HepG2 (cell line): Measurements from ENCODE around the gene NIT2. TPM values are rescaled to one million over a fixed set of nuclear protein-coding genes. Genes with fewer than 3 reads are reported as not detected.

Source experiments
- ATF2 ChIP-seq: sonication (generic); formaldehyde crosslinking; IDR thresholded peaks from 2 replicates; pipeline ENCODE4 v1.4.0; 2020; ENCODE audit warnings: missing genetic modification reagents
- E2F5 ChIP-seq: sonication (generic); formaldehyde crosslinking; conservative IDR thresholded peaks from 2 replicates; pipeline ENCODE4 v1.4.0; 2020; ENCODE audit warnings: missing genetic modification reagents
- HDAC1 ChIP-seq: sonication (generic); formaldehyde crosslinking; IDR thresholded peaks from 2 replicates; pipeline ENCODE4 v1.5.1; 2020; ENCODE audit warnings: mild to moderate bottlenecking, missing genetic modification reagents
- MAFK ChIP-seq, 2 experiments: IDR thresholded peaks in 1 of 2; conservative IDR thresholded peaks in 1 of 2; 2 replicates each; pipeline ENCODE4 v1.6.1; 2011; ENCODE audit warnings: improper control_type of control experiment in 2 of 2, low read length in 2 of 2
- MLLT10 ChIP-seq: sonication (generic); formaldehyde crosslinking; IDR thresholded peaks from 2 replicates; pipeline ENCODE4 v1.4.0; 2020; ENCODE audit warnings: missing genetic modification reagents
- NFYB ChIP-seq: sonication (generic); formaldehyde crosslinking; IDR thresholded peaks from 2 replicates; pipeline ENCODE4 v1.4.0; 2020; ENCODE audit warnings: missing genetic modification reagents
- RAD21 ChIP-seq: fragments of 450-650 bp; formaldehyde crosslinking; IDR thresholded peaks from 2 replicates; pipeline ENCODE4 v1.5.0; 2020; ENCODE audit warnings: mild to moderate bottlenecking
- RARA ChIP-seq: IDR thresholded peaks from 2 replicates; pipeline ENCODE4 v1.6.1; 2016; ENCODE audit warnings: missing genetic modification reagents, missing compliant biosample characterization
- RBFOX2 ChIP-seq: fragments of 200-400 bp; formaldehyde crosslinking; IDR thresholded peaks from 2 replicates; pipeline ENCODE4 v1.6.1; 2017; ENCODE audit warnings: low read depth, mild to moderate bottlenecking, low read length
- REXO4 ChIP-seq: sonication (generic); formaldehyde crosslinking; IDR thresholded peaks from 2 replicates; pipeline ENCODE4 v1.8.0; 2022; ENCODE audit warnings: missing genetic modification reagents, mild to moderate bottlenecking, borderline replicate concordance
- SOX5 ChIP-seq: IDR thresholded peaks from 2 replicates; pipeline ENCODE4 v1.6.1; 2016; ENCODE audit warnings: borderline replicate concordance
- SP4 ChIP-seq: sonication (generic); formaldehyde crosslinking; IDR thresholded peaks from 2 replicates; pipeline ENCODE4 v1.8.1; 2023; ENCODE audit warnings: mild to moderate bottlenecking, missing genetic modification reagents
- XBP1 ChIP-seq: sonication (generic); formaldehyde crosslinking; IDR thresholded peaks from 2 replicates; pipeline ENCODE4 v1.5.0; 2020; ENCODE audit warnings: missing genetic modification reagents
- ZBTB39 ChIP-seq: sonication (generic); formaldehyde crosslinking; IDR thresholded peaks from 2 replicates; pipeline ENCODE4 v1.5.0; 2020; ENCODE audit warnings: missing genetic modification reagents
- ZNF24 ChIP-seq: fragments of 450-650 bp; IDR thresholded peaks from 2 replicates; pipeline ENCODE4 v1.6.1; 2017; ENCODE audit warnings: antibody characterized with exemption, mild to moderate bottlenecking
- ZNF274 ChIP-seq: sonication (generic); formaldehyde crosslinking; IDR thresholded peaks from 2 replicates; pipeline ENCODE4 v1.5.1; 2020; ENCODE audit warnings: mild to moderate bottlenecking, missing genetic modification reagents
- ZNF329 ChIP-seq: sonication (generic); formaldehyde crosslinking; IDR thresholded peaks from 2 replicates; pipeline ENCODE4 v1.9.0; 2021; ENCODE audit warnings: low read depth, mild to moderate bottlenecking, missing genetic modification reagents
- ZNF33A ChIP-seq: sonication (generic); formaldehyde crosslinking; IDR thresholded peaks from 2 replicates; pipeline ENCODE4 v1.5.1; 2020; ENCODE audit warnings: missing genetic modification reagents, mild to moderate bottlenecking, moderate library complexity, borderline replicate concordance
- ZNF605 ChIP-seq: sonication (generic); formaldehyde crosslinking; IDR thresholded peaks from 2 replicates; pipeline ENCODE4 v1.8.0; 2022; ENCODE audit warnings: mild to moderate bottlenecking, missing genetic modification reagents
- ZNF724P ChIP-seq: sonication (generic); formaldehyde crosslinking; IDR thresholded peaks from 2 replicates; pipeline ENCODE4 v1.8.0; 2022; ENCODE audit warnings: missing genetic modification reagents, borderline replicate concordance
- ZNF879 ChIP-seq: sonication (generic); formaldehyde crosslinking; IDR thresholded peaks from 2 replicates; pipeline ENCODE4 v1.8.1; 2023; ENCODE audit warnings: missing genetic modification reagents
- polyA plus RNA-seq, 8 experiments: library from polyadenylated mRNA; depleted of rRNA in 3 of 8; stranded (reverse) in 7 of 8; unstranded in 1 of 8; fragments of >200 nt; fragmentation: Illumina TruSeq in 4 of 8; extraction: Trizol in 4 of 8; gene quantifications; 2 replicates each; pipeline versions ENCODE4 v1.2.1 to v1.2.3, GENCODE V29; 2011 to 2016; ENCODE audit warnings: low read depth in 4 of 8, missing spikeins in 1 of 8, mixed read lengths in 1 of 8; ENCODE audit not compliant: insufficient read depth in 1 of 8
- total RNA-seq, 5 experiments: library from RNA; depleted of rRNA; stranded (reverse); fragments of >200 nt; fragmentation: Illumina TruSeq; extraction: Trizol; gene quantifications; 2 replicates each; pipeline ENCODE4 v1.2.3, GENCODE V29; 2016; ENCODE audit warnings: low read depth in 1 of 5
- TF ChIP-seq, protein P1 (sequence below): sonication (generic); formaldehyde crosslinking; IDR thresholded peaks from 2 replicates; pipeline ENCODE4 v1.4.0; 2020; ENCODE audit warnings: low read depth, mild to moderate bottlenecking, missing genetic modification reagents
- TF ChIP-seq, protein P2 (sequence below): sonication (generic); formaldehyde crosslinking; IDR thresholded peaks from 2 replicates; pipeline ENCODE4 v1.5.0; 2020; ENCODE audit warnings: missing genetic modification reagents
- TF ChIP-seq, protein P3 (sequence below): fragments of 450-650 bp; IDR thresholded peaks from 2 replicates; pipeline ENCODE4 v1.6.1; 2017

Gene NIT2
- total and polyA plus RNA-seq, 2 of the 13 experiments (the other 11 are each of a cell fraction or from before 2014, with no cell fraction given) = 43.4 to 49.1 TPM

GRCh38 chr3:100386437-100387074 lies 52.0 kb downstream of the NIT2 start (continued):
- TF ChIP-seq E2F5 = no peak
- TF ChIP-seq MLLT10 (CRISPR knock-in tag) = no peak
- TF ChIP-seq ATF2 (CRISPR knock-in tag) = no peak
- TF ChIP-seq ZNF33A (CRISPR knock-in tag) = no peak
- TF ChIP-seq REXO4 (CRISPR knock-in tag) = no peak
- TF ChIP-seq ZNF879 (CRISPR knock-in tag) = no peak
- no peak for TF ChIP-seq ZNF329 (CRISPR knock-in tag)
- peak; percentile 78 for TF ChIP-seq SOX5
- no peak for TF ChIP-seq NFYB (CRISPR knock-in tag)
- no peak for TF ChIP-seq XBP1 (CRISPR knock-in tag)
- no peak for TF ChIP-seq SP4 (CRISPR knock-in tag)
- TF ChIP-seq ZNF274 = no peak
- TF ChIP-seq RARA = peak; percentile 42; the same call in 1 of the 2 replicates
- TF ChIP-seq, protein P1, sequence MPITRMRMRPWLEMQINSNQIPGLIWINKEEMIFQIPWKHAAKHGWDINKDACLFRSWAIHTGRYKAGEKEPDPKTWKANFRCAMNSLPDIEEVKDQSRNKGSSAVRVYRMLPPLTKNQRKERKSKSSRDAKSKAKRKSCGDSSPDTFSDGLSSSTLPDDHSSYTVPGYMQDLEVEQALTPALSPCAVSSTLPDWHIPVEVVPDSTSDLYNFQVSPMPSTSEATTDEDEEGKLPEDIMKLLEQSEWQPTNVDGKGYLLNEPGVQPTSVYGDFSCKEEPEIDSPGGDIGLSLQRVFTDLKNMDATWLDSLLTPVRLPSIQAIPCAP (CRISPR knock-in tag) = no peak
- TF ChIP-seq RBFOX2 = no peak
- TF ChIP-seq, protein P2, sequence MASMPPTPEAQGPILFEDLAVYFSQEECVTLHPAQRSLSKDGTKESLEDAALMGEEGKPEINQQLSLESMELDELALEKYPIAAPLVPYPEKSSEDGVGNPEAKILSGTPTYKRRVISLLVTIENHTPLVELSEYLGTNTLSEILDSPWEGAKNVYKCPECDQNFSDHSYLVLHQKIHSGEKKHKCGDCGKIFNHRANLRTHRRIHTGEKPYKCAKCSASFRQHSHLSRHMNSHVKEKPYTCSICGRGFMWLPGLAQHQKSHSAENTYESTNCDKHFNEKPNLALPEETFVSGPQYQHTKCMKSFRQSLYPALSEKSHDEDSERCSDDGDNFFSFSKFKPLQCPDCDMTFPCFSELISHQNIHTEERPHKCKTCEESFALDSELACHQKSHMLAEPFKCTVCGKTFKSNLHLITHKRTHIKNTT (CRISPR knock-in tag) = no peak
- peak in 1 of 2 experiments; percentile 73; a peak in 2 of 4 replicates for TF ChIP-seq MAFK (conservative IDR thresholded peaks at IDR 0.05 in 1 of 2, IDR thresholded peaks at IDR 0.05 in 1 of 2; ENCODE audit: low read length in 2 of 2)
- TF ChIP-seq ZNF24 = no peak
- TF ChIP-seq ZNF605 (CRISPR knock-in tag) = no peak
- no peak for TF ChIP-seq ZNF724P (CRISPR knock-in tag)
- no peak for TF ChIP-seq RAD21 (CRISPR knock-in tag)
- no peak for TF ChIP-seq ZBTB39
- TF ChIP-seq HDAC1 = 0 out of 2 replicates have a peak, but pooled peaks have one; percentile 28
- TF ChIP-seq, protein P3, sequence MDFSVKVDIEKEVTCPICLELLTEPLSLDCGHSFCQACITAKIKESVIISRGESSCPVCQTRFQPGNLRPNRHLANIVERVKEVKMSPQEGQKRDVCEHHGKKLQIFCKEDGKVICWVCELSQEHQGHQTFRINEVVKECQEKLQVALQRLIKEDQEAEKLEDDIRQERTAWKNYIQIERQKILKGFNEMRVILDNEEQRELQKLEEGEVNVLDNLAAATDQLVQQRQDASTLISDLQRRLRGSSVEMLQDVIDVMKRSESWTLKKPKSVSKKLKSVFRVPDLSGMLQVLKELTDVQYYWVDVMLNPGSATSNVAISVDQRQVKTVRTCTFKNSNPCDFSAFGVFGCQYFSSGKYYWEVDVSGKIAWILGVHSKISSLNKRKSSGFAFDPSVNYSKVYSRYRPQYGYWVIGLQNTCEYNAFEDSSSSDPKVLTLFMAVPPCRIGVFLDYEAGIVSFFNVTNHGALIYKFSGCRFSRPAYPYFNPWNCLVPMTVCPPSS = no peak
